SK-N-MC (cell line): ENCODE measurements around the gene SLC7A8.

Experiments
- EZH2 ChIP-seq: fragments of 200-600 bp; sonication (generic); IDR thresholded peaks from one replicate; pipeline ENCODE4 v1.6.1; 2017; ENCODE audit warnings: antibody characterized with exemption
- POLR2AphosphoS5 ChIP-seq: IDR thresholded peaks from 2 replicates; pipeline ENCODE4 v1.6.1; 2012; ENCODE audit warnings: mild to moderate bottlenecking, low read depth, low read length, borderline replicate concordance

- TF ChIP-seq EZH2 (no peak), POLR2AphosphoS5 (no peak)
Measured at GRCh38 chr14:23093991-23094665, 89.3 kb downstream of the SLC7A8 start.
